Mesenchymal stem cell (in vitro differentiated cells and primary cell): Measurements from ENCODE around the gene LTB4R.
A peak's percentile ranks its signal among the peaks of the same experiment; 100 is the strongest.

Source experiments
- DNase-seq: peaks from one replicate; pipeline ENCODE4 v3.0.0-alpha.2; 2013
- H2AFZ ChIP-seq: one replicate; pipeline ENCODE4 v1.6.1; 2013; ENCODE audit warnings: low read depth, mild to moderate bottlenecking, control low read depth, inconsistent platforms, low read length, moderate library complexity
- H2AK5ac ChIP-seq: 2 replicates; pipeline ENCODE4 v1.6.1; 2013; ENCODE audit warnings: low read length, moderate library complexity, mild to moderate bottlenecking, inconsistent platforms; ENCODE audit not compliant: severe bottlenecking
- H2BK120ac ChIP-seq: one replicate; pipeline ENCODE4 v1.6.1; 2013; ENCODE audit warnings: low read depth, mild to moderate bottlenecking, inconsistent platforms, low read length, moderate library complexity
- H2BK12ac ChIP-seq, 2 experiments: one replicate each; pipeline ENCODE4 v1.6.1; 2013; ENCODE audit warnings: inconsistent platforms in 2 of 2, low read length in 2 of 2, mild to moderate bottlenecking in 2 of 2, moderate library complexity in 2 of 2, control low read depth in 1 of 2
- H2BK15ac ChIP-seq: one replicate; pipeline ENCODE4 v1.6.1; 2013; ENCODE audit warnings: mild to moderate bottlenecking, low read depth, inconsistent platforms; ENCODE audit not compliant: poor library complexity, severe bottlenecking
- H2BK5ac ChIP-seq: 2 replicates; pipeline ENCODE4 v1.6.1; 2013; ENCODE audit warnings: low read depth, mild to moderate bottlenecking, low read length, control low read depth, inconsistent platforms; ENCODE audit not compliant: poor library complexity, severe bottlenecking
- H3K14ac ChIP-seq, 2 experiments: one replicate each; pipeline ENCODE4 v1.6.1; 2013; ENCODE audit warnings: inconsistent platforms in 2 of 2, low read length in 2 of 2, control low read depth in 1 of 2, mild to moderate bottlenecking in 1 of 2, moderate library complexity in 1 of 2
- H3K18ac ChIP-seq, 2 experiments: one replicate each; pipeline ENCODE4 v1.6.1; 2013; ENCODE audit warnings: inconsistent platforms in 2 of 2, low read length in 2 of 2, control low read depth in 1 of 2, low read depth in 1 of 2, mild to moderate bottlenecking in 1 of 2
- H3K23ac ChIP-seq, 2 experiments: one replicate each; pipeline ENCODE4 v1.6.1; 2013; ENCODE audit warnings: inconsistent platforms in 2 of 2, low read length in 2 of 2, mild to moderate bottlenecking in 2 of 2, moderate library complexity in 2 of 2, control low read depth in 1 of 2
- H3K27ac ChIP-seq: 2 replicates; pipeline ENCODE4 v1.5.1; 2013; ENCODE audit warnings: mild to moderate bottlenecking, moderate library complexity, low read length, control low read depth, inconsistent platforms; ENCODE audit not compliant: poor library complexity, severe bottlenecking
- H3K27me3 ChIP-seq, 2 experiments: 2 replicates each; pipeline versions ENCODE4 v1.6.1 to v1.7.0; 2013; ENCODE audit warnings: low read length in 2 of 2, mild to moderate bottlenecking in 2 of 2, moderate library complexity in 2 of 2, control low read depth in 1 of 2, inconsistent platforms in 1 of 2; ENCODE audit not compliant: control insufficient read depth in 1 of 2, insufficient read depth in 1 of 2
- H3K36me3 ChIP-seq, 2 experiments: 2 replicates each; pipeline versions ENCODE4 v1.6.1 to v1.7.0; 2013; ENCODE audit warnings: low read length in 2 of 2, control low read depth in 1 of 2, inconsistent platforms in 1 of 2, low read depth in 1 of 2, mild to moderate bottlenecking in 1 of 2; ENCODE audit not compliant: insufficient read depth in 2 of 2, control insufficient read depth in 1 of 2
- H3K4ac ChIP-seq, 2 experiments: one replicate each; pipeline ENCODE4 v1.6.1; 2013; ENCODE audit warnings: inconsistent platforms in 2 of 2, low read length in 2 of 2, mild to moderate bottlenecking in 2 of 2, moderate library complexity in 2 of 2, control low read depth in 1 of 2, low read depth in 1 of 2
- H3K4me1 ChIP-seq: 2 replicates; pipeline ENCODE4 v1.6.1; 2013; ENCODE audit warnings: low read depth, low read length, control low read depth; ENCODE audit not compliant: control insufficient read depth, insufficient read depth
- H3K4me2 ChIP-seq: 2 replicates; pipeline ENCODE4 v1.6.1; 2013; ENCODE audit warnings: low read length, mild to moderate bottlenecking, inconsistent platforms; ENCODE audit not compliant: poor library complexity, severe bottlenecking
- H3K4me3 ChIP-seq, 2 experiments: 2 replicates each; pipeline versions ENCODE4 v1.5.1 to v1.7.0; 2013; ENCODE audit warnings: low read length in 2 of 2, mild to moderate bottlenecking in 2 of 2, control low read depth in 1 of 2, low read depth in 1 of 2; ENCODE audit not compliant: insufficient read depth in 1 of 2
- H3K79me1 ChIP-seq: replicated peaks from 2 replicates; pipeline ENCODE4 v1.6.1; 2013; ENCODE audit warnings: mild to moderate bottlenecking, control low read depth, low read length, inconsistent platforms; ENCODE audit not compliant: poor library complexity, severe bottlenecking
- H3K9ac ChIP-seq: 2 replicates; pipeline ENCODE4 v1.7.0; 2013; ENCODE audit warnings: mild to moderate bottlenecking, low read length, moderate library complexity
- H3K9me3 ChIP-seq: 2 replicates; pipeline ENCODE4 v1.7.0; 2013; ENCODE audit warnings: mild to moderate bottlenecking, low read length; ENCODE audit not compliant: control insufficient read depth
- H4K8ac ChIP-seq: one replicate; pipeline ENCODE4 v1.6.1; 2013; ENCODE audit warnings: inconsistent platforms, mild to moderate bottlenecking, low read length, moderate library complexity
- H4K91ac ChIP-seq: one replicate; pipeline ENCODE4 v1.6.1; 2013; ENCODE audit warnings: mild to moderate bottlenecking, low read length, inconsistent platforms
- WGBS: methylation state at CpG from one replicate; pipeline ENCODE4 v1.1.7; 2013; ENCODE audit warnings: mixed read lengths; 5-methylcytosine and 5-hydroxymethylcytosine counted together

LTB4R gene

GRCh38 chr14:24271134-24271833, 40.0 kb upstream of the LTB4R start, which contains the start of gene RABGGTA:
TSS of gene RABGGTA (minus strand) at chr14:24271597. CDS start at chr14:24271115, 482 bp downstream.
- H3K4me3 ChIP-seq: peak within 1 kb of the TSS; percentile 84 to 98
- H2AK5ac ChIP-seq: no peak within 1 kb of the TSS
- H2BK5ac ChIP-seq: peak within 1 kb of the TSS; percentile 89
- H3K4me1 ChIP-seq: peaks cover 8% of the 10 kb centered on the region
- H3K27me3 ChIP-seq: no peaks in the 10 kb centered on the region
- H4K91ac ChIP-seq: peak within 1 kb of the TSS; percentile 97
- peak within 1 kb of the TSS; percentile 100 for H3K9ac ChIP-seq
- H3K36me3 ChIP-seq: peaks cover 40 to 41% of the 10 kb centered on the region in 2 experiments
- DNase-seq: peak; percentile 85
- peak within 1 kb of the TSS in 1 of 2 experiments; percentile 77 for H3K23ac ChIP-seq
- H3K27ac ChIP-seq: peak within 1 kb of the TSS; percentile 90
- peak within 1 kb of the TSS; percentile 91 for H2BK15ac ChIP-seq
- peak within 1 kb of the TSS; percentile 97 to 98 for H3K18ac ChIP-seq
- peak within 1 kb of the TSS; percentile 91 for H2AFZ ChIP-seq
- H2BK120ac ChIP-seq: peak within 1 kb of the TSS; percentile 97
- H4K8ac ChIP-seq: peak within 1 kb of the TSS; percentile 100
- 0% methylated on average over 46 of the region's 61 CpGs for WGBS
- H3K4me2 ChIP-seq: peak within 1 kb of the TSS; percentile 88
- peak within 1 kb of the TSS; percentile 89 to 93 for H3K4ac ChIP-seq
- no peaks in the 10 kb centered on the region for H3K9me3 ChIP-seq
- peak within 1 kb of the TSS in 1 of 2 experiments; percentile 10 for H2BK12ac ChIP-seq
- peaks cover 35% of the 10 kb centered on the region for H3K79me1 ChIP-seq
- H3K14ac ChIP-seq: peak within 1 kb of the TSS in 1 of 2 experiments; percentile 95

DNA sequence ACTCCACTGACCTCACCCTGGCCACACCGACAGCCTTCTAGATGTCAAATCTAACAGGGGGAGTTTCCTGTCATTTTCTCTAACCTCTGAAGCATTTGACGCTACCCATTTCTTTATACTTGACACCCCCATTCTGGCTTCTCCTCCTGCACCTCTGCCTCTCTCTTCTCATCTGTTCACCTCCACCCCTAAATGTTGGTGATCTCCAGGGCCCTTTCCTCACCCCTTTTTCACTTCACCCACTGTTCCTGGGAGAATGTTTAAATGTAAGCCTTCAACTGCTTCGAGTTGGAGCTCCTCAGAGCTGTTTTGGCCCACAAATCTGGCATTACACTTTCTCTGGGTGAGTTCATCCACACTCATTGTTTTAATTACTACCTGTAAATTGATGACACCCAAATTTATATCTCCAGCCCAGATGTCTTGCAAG, 39.5 kb upstream of the LTB4R start:
- Histone ChIP-seq H3K4me1 (peaks cover 6% of the 10 kb centered on the region), H3K4ac (peak overlapping the region in 1 of 2 experiments; percentile 22), H3K4me2 (peak overlapping the region; percentile 88), H3K36me3 (peaks cover 34 to 35% of the 10 kb centered on the region in 2 experiments), H3K27ac (no peak overlapping the region), H3K27me3 (no peaks in the 10 kb centered on the region), H3K9ac (peak overlapping the region; percentile 100), H4K91ac (peak overlapping the region; percentile 77), H2BK15ac (no peak overlapping the region), H4K8ac (peak overlapping the region; percentile 100), H2BK120ac (no peak overlapping the region), H3K79me1 (peaks cover 38% of the 10 kb centered on the region), H2AK5ac (no peak overlapping the region), H2BK5ac (no peak overlapping the region), H3K18ac (peak overlapping the region in 1 of 2 experiments; percentile 89), H2BK12ac (no peak overlapping the region), H3K4me3 (peak overlapping the region; percentile 84 to 98), H2AFZ (peak overlapping the region; percentile 72), H3K23ac (no peak overlapping the region), H3K14ac (no peak overlapping the region), H3K9me3 (no peaks in the 10 kb centered on the region)
- DNase-seq: no peak
- 14% methylated on average over 3 of the region's 3 CpGs for WGBS

GRCh38 chr14:24272467-24272866, 38.8 kb upstream of the LTB4R start:
- H3K23ac ChIP-seq: no peak overlapping the region
- no peaks in the 10 kb centered on the region for H3K9me3 ChIP-seq
- WGBS: 97% methylated on average over 2 of the region's 2 CpGs
- no peak overlapping the region for H2BK5ac ChIP-seq
- no peaks in the 10 kb centered on the region for H3K27me3 ChIP-seq
- H3K18ac ChIP-seq: no peak overlapping the region
- no peak overlapping the region for H3K4ac ChIP-seq
- peaks cover 42% of the 10 kb centered on the region for H3K79me1 ChIP-seq
- H2BK120ac ChIP-seq: no peak overlapping the region
- H3K27ac ChIP-seq: no peak overlapping the region
- H3K4me2 ChIP-seq: no peak overlapping the region
- H3K9ac ChIP-seq: no peak overlapping the region
- H4K91ac ChIP-seq: no peak overlapping the region
- H2BK15ac ChIP-seq: no peak overlapping the region
- peaks cover 28 to 29% of the 10 kb centered on the region in 2 experiments for H3K36me3 ChIP-seq
- no peak overlapping the region for H2AFZ ChIP-seq
- no peak overlapping the region for H4K8ac ChIP-seq
- H3K14ac ChIP-seq: no peak overlapping the region
- no peak for DNase-seq
- no peak overlapping the region for H2AK5ac ChIP-seq
- no peak overlapping the region for H3K4me3 ChIP-seq
- H2BK12ac ChIP-seq: no peak overlapping the region
- peaks cover 6% of the 10 kb centered on the region for H3K4me1 ChIP-seq

- Histone ChIP-seq H2BK15ac (no peak overlapping the region), H3K27me3 (no peaks in the 10 kb centered on the region), H3K36me3 (peaks cover 18 to 19% of the 10 kb centered on the region in 2 experiments), H3K9me3 (no peaks in the 10 kb centered on the region), H3K18ac (no peak overlapping the region), H3K9ac (no peak overlapping the region), H4K91ac (no peak overlapping the region), H2BK5ac (no peak overlapping the region), H3K4me1 (peaks cover 6% of the 10 kb centered on the region), H3K14ac (no peak overlapping the region), H2BK120ac (no peak overlapping the region), H2AFZ (no peak overlapping the region), H3K27ac (no peak overlapping the region), H3K4ac (no peak overlapping the region), H3K4me3 (no peak overlapping the region), H2AK5ac (no peak overlapping the region), H3K23ac (no peak overlapping the region), H3K79me1 (peaks cover 44% of the 10 kb centered on the region), H2BK12ac (no peak overlapping the region), H4K8ac (no peak overlapping the region), H3K4me2 (no peak overlapping the region)
- 100% methylated on average over 2 of the region's 3 CpGs for WGBS
- no peak for DNase-seq
Measured at GRCh38 chr14:24273422-24273998, 37.8 kb upstream of the LTB4R start.
